Panc1 (cell line): ENCODE data around the gene NUDT7. TPM values are rescaled to one million over a fixed set of nuclear protein-coding genes. Genes with fewer than 3 reads are reported as not detected.

ENCODE experiments used
- ATAC-seq: fragments of 200-7000 bp; cut with Tn5 transposase; 2 replicates; pipeline ENCODE4 v1.9.1; 2020; ENCODE audit warnings: mild to moderate bottlenecking, moderate library complexity
- BruUV-seq: library from RNA; stranded (reverse); fragments of 400-500 nt; replicated peaks from 2 replicates; lab custom pipeline; 2021; lab: Mats Ljungman, UMichigan
- CTCF ChIA-PET: fragments of 300-600 bp; sonication (Branson Sonifier 250); formaldehyde crosslinking; loops from one replicate; lab custom pipeline; 2022; ENCODE audit warnings: antibody characterized with exemption; lab: Charles Lee
- POLR2A ChIA-PET: fragments of 300-600 bp; sonication (Branson Sonifier 250); formaldehyde crosslinking; loops from one replicate; lab custom pipeline; 2022; ENCODE audit warnings: antibody characterized with exemption; lab: Charles Lee
- DNase-seq: peaks from one replicate; pipeline ENCODE4 v3.0.0-alpha.2; 2010; ENCODE audit warnings: low read depth, low spot score
- H3K27ac ChIP-seq: 2 replicates; pipeline ENCODE4 v1.5.1; 2011; ENCODE audit warnings: mild to moderate bottlenecking, low read length, inconsistent platforms
- H3K27me3 ChIP-seq: fragments of 200-500 bp; sonication (Bioruptor generic); 2 replicates; pipeline ENCODE4 v1.6.0; 2014; ENCODE audit warnings: low read length, inconsistent platforms; ENCODE audit not compliant: control insufficient read depth, insufficient read depth
- H3K36me3 ChIP-seq: fragments of 200-500 bp; sonication (Bioruptor generic); 2 replicates; pipeline ENCODE4 v1.5.1; 2014; ENCODE audit warnings: inconsistent platforms, mild to moderate bottlenecking, low read length, moderate library complexity; ENCODE audit not compliant: control insufficient read depth, insufficient read depth
- H3K4me1 ChIP-seq: 2 replicates; pipeline ENCODE4 v1.5.1; 2011; ENCODE audit warnings: inconsistent platforms, mild to moderate bottlenecking, low read length, moderate library complexity; ENCODE audit not compliant: control insufficient read depth, insufficient read depth
- H3K4me3 ChIP-seq, 2 experiments: 2 replicates each; pipeline ENCODE4 v1.5.1; 2011 to 2012; ENCODE audit warnings: low read depth in 2 of 2, low read length in 2 of 2, mild to moderate bottlenecking in 2 of 2, inconsistent platforms in 1 of 2, moderate library complexity in 1 of 2
- H3K9me3 ChIP-seq: fragments of 200-500 bp; sonication (Bioruptor generic); 2 replicates; pipeline ENCODE4 v1.5.1; 2014; ENCODE audit warnings: low read depth, mild to moderate bottlenecking, inconsistent platforms, low read length, moderate library complexity; ENCODE audit not compliant: control insufficient read depth, insufficient read depth
- POLR2AphosphoS5 ChIP-seq: IDR thresholded peaks from 2 replicates; pipeline ENCODE4 v1.6.1; 2012; ENCODE audit warnings: mild to moderate bottlenecking, low read depth, low read length, moderate library complexity
- SIN3A ChIP-seq: IDR thresholded peaks from 2 replicates; pipeline ENCODE4 v1.6.1; 2012; ENCODE audit warnings: low read depth, mild to moderate bottlenecking, low read length, moderate library complexity, borderline replicate concordance; ENCODE audit not compliant: insufficient read depth
- TCF7L2 ChIP-seq: IDR thresholded peaks from 2 replicates; pipeline ENCODE4 v1.6.1; 2011; ENCODE audit warnings: mild to moderate bottlenecking, low read depth, low read length, inconsistent platforms
- in situ Hi-C: cut with HindIII; loops from 2 replicates; pipeline ENCODE4 v1.10.0; 2016; ENCODE audit warnings: low sequenced_read_pairs, low pct_unique_long_range_greater_than_20kb
- intact Hi-C: fragments of 100-400 bp; cut with micrococcal nuclease; formaldehyde crosslinking; loops from one replicate; pipeline ENCODE4 v1.10.0; 2022; ENCODE audit not compliant: unreplicated experiment
- total RNA-seq: library from RNA; stranded (reverse); gene quantifications from one replicate; pipeline ENCODE4 v1.2.1, GENCODE V29; 2021; ENCODE audit not compliant: unreplicated experiment
- TF ChIP-seq, protein P1 (sequence below), 2 experiments: IDR thresholded peaks; 2 replicates each; pipeline ENCODE4 v1.6.1; 2011 to 2012; ENCODE audit warnings: low read depth in 2 of 2, control low read depth in 1 of 2, low read length in 1 of 2, mild to moderate bottlenecking in 1 of 2, moderate library complexity in 1 of 2; ENCODE audit not compliant: insufficient read depth in 1 of 2
- TF ChIP-seq, protein P2 (sequence below): fragments of 450-650 bp; IDR thresholded peaks from 2 replicates; pipeline ENCODE4 v1.5.1; 2017; ENCODE audit warnings: mild to moderate bottlenecking

The NUDT7 gene
- total RNA-seq, 1 experiment from 2014 or later, result 4.7 TPM

- ATAC-seq, result peak; percentile 89
- no peak overlapping the region for H3K27ac ChIP-seq
- intact Hi-C loops (loop anchor here (1.0 to 5.0 kb wide), 2 partner anchors 296 to 417 kb away; no protein-coding TSS in a partner anchor), in situ Hi-C loops (no loop called here)
- DNase-seq, result peak; percentile 50
- peak overlapping the region in 1 of 2 experiments; percentile 37; a peak in 2 of 4 replicates for H3K4me3 ChIP-seq
- ChIA-PET CTCF (no interaction called here), POLR2A (no interaction called here)
- peaks cover 6% of the 10 kb centered on the region for H3K4me1 ChIP-seq
- H3K27me3 ChIP-seq, result no peaks in the 10 kb centered on the region
- TF ChIP-seq, protein P1, sequence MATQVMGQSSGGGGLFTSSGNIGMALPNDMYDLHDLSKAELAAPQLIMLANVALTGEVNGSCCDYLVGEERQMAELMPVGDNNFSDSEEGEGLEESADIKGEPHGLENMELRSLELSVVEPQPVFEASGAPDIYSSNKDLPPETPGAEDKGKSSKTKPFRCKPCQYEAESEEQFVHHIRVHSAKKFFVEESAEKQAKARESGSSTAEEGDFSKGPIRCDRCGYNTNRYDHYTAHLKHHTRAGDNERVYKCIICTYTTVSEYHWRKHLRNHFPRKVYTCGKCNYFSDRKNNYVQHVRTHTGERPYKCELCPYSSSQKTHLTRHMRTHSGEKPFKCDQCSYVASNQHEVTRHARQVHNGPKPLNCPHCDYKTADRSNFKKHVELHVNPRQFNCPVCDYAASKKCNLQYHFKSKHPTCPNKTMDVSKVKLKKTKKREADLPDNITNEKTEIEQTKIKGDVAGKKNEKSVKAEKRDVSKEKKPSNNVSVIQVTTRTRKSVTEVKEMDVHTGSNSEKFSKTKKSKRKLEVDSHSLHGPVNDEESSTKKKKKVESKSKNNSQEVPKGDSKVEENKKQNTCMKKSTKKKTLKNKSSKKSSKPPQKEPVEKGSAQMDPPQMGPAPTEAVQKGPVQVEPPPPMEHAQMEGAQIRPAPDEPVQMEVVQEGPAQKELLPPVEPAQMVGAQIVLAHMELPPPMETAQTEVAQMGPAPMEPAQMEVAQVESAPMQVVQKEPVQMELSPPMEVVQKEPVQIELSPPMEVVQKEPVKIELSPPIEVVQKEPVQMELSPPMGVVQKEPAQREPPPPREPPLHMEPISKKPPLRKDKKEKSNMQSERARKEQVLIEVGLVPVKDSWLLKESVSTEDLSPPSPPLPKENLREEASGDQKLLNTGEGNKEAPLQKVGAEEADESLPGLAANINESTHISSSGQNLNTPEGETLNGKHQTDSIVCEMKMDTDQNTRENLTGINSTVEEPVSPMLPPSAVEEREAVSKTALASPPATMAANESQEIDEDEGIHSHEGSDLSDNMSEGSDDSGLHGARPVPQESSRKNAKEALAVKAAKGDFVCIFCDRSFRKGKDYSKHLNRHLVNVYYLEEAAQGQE (IDR thresholded peaks at IDR 0.05; ENCODE audit: insufficient read depth in 1 of 2, low read depth in 2 of 2, low read length in 1 of 2), result no peak
- TF ChIP-seq, protein P2, sequence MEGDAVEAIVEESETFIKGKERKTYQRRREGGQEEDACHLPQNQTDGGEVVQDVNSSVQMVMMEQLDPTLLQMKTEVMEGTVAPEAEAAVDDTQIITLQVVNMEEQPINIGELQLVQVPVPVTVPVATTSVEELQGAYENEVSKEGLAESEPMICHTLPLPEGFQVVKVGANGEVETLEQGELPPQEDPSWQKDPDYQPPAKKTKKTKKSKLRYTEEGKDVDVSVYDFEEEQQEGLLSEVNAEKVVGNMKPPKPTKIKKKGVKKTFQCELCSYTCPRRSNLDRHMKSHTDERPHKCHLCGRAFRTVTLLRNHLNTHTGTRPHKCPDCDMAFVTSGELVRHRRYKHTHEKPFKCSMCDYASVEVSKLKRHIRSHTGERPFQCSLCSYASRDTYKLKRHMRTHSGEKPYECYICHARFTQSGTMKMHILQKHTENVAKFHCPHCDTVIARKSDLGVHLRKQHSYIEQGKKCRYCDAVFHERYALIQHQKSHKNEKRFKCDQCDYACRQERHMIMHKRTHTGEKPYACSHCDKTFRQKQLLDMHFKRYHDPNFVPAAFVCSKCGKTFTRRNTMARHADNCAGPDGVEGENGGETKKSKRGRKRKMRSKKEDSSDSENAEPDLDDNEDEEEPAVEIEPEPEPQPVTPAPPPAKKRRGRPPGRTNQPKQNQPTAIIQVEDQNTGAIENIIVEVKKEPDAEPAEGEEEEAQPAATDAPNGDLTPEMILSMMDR, result peak; percentile 81
- H3K36me3 ChIP-seq, result no peaks in the 10 kb centered on the region; the same call in 1 of the 2 replicates
- no peaks in the 10 kb centered on the region for H3K9me3 ChIP-seq
- no TSS peak for BruUV-seq
These were observed 46.6 kb upstream of the NUDT7 start for GRCh38 chr16:77675464-77676324.

DNA sequence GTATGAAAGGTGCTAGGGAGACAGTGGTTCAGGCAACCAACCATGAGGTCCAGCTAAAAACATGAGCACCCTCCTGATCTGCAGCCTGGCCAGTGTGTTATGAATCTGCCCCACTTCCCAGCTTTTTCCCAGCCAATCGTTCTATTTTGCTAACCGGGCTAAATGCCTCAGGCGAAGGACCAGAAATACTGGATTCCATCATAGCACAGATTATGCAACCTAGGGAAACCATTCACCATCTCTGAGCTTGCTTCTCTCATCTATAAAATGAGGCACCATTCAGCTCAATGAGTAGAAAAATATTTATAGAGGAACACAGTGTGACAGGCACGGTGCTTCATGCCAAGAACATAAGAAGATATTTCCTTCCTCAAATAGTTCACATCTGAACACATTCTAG is 45.2 kb upstream of the NUDT7 start:
- Histone ChIP-seq H3K4me3 (no peak overlapping the region), H3K36me3 (no peaks in the 10 kb centered on the region; the same call in 1 of the 2 replicates), H3K27ac (no peak overlapping the region), H3K4me1 (peaks cover 6% of the 10 kb centered on the region), H3K9me3 (no peaks in the 10 kb centered on the region), H3K27me3 (peaks cover 5% of the 10 kb centered on the region)
- ATAC-seq (no peak), DNase-seq (no peak)
- ChIA-PET POLR2A (no interaction called here), CTCF (no interaction called here)
- intact Hi-C loops, result loop anchor here (5.0 kb wide), 1 partner anchor 415 kb away; no protein-coding TSS in a partner anchor
- BruUV-seq, result no TSS peak
- in situ Hi-C loops, result no loop called here
- TF ChIP-seq, protein P2, result no peak
- no peak for TF ChIP-seq POLR2AphosphoS5
- TF ChIP-seq, protein P1 (IDR thresholded peaks at IDR 0.05; ENCODE audit: insufficient read depth in 1 of 2, low read depth in 2 of 2, low read length in 1 of 2), result no peak
- no peak for TF ChIP-seq TCF7L2
- no peak for TF ChIP-seq SIN3A
